GM12873 (cell line): ENCODE results near the gene NEUROG2.

Experiments
- CTCF ChIP-seq: IDR thresholded peaks from 2 replicates; pipeline ENCODE4 v1.5.1; 2012; ENCODE audit warnings: low read depth, mild to moderate bottlenecking, moderate library complexity, low read length, control low read depth; ENCODE audit not compliant: insufficient read depth; ENCODE audit errors: missing control alignments

NEUROG2 gene

GRCh38 chr4:112514647-112515197, 1.3 kb downstream of the NEUROG2 start:
- peak; percentile 27 for TF ChIP-seq CTCF

GRCh38 chr4:112513971-112514646, 1.9 kb downstream of the NEUROG2 start:
- TF ChIP-seq CTCF = no peak

- no peak for TF ChIP-seq CTCF
Observed at GRCh38 chr4:112511803-112512118, 4.2 kb downstream of the NEUROG2 start.

- no peak for TF ChIP-seq CTCF
Observed at GRCh38 chr4:112511093-112511802, 4.7 kb downstream of the NEUROG2 start.

- no peak for TF ChIP-seq CTCF
Observed at GRCh38 chr4:112510291-112511092, 5.5 kb downstream of the NEUROG2 start.

GRCh38 chr4:112509243-112510141, 6.5 kb downstream of the NEUROG2 start:
- no peak for TF ChIP-seq CTCF
